Bronchial epithelial cell (primary cell): ENCODE measurements around the gene NOTUM. TPM values are rescaled to one million over a fixed set of nuclear protein-coding genes. Genes with fewer than 3 reads are reported as not detected.
A peak's percentile ranks its signal among the peaks of the same experiment; 100 is the strongest.

Experiments used
- DNase-seq: peaks from one replicate; pipeline ENCODE4 v3.0.0-alpha.2; 2010; ENCODE audit warnings: low read depth
- FAIRE-seq: peaks from 2 replicates; lab custom pipeline; 2011; peaks lifted over from hg19 to GRCh38; lab: Jason Lieb, UNC
- H3K27me3 ChIP-seq: 2 replicates; pipeline ENCODE4 v1.5.1; 2011; ENCODE audit warnings: low read length; ENCODE audit not compliant: control insufficient read depth, insufficient read depth
- H3K36me3 ChIP-seq: 2 replicates; pipeline ENCODE4 v1.5.1; 2011; ENCODE audit warnings: low read length; ENCODE audit not compliant: control insufficient read depth, insufficient read depth
- H3K4me3 ChIP-seq: 2 replicates; pipeline ENCODE4 v1.5.1; 2011; ENCODE audit warnings: mild to moderate bottlenecking, low read depth, low read length, control low read depth
- CTCF ChIP-seq: IDR thresholded peaks from 2 replicates; pipeline ENCODE4 v1.5.1; 2011; ENCODE audit warnings: mild to moderate bottlenecking, moderate library complexity, low read length, control low read depth, inconsistent platforms; ENCODE audit not compliant: insufficient read depth, severe bottlenecking
- total RNA-seq: library from RNA; depleted of rRNA; stranded (reverse); fragments of >200 nt; gene quantifications from 2 replicates; pipeline ENCODE4 v1.2.1, GENCODE V29; 2014

Gene NOTUM
- total RNA-seq, 1 donor from 2014 or later = not detected

- DNase-seq (no peak), FAIRE-seq (no peak)
- Histone ChIP-seq H3K4me3 (no peak overlapping the region), H3K27me3 (no peaks in the 10 kb centered on the region), H3K36me3 (peaks cover 3% of the 10 kb centered on the region)
- TF ChIP-seq CTCF = no peak
Measured at GRCh38 chr17:82007228-82007494, 46.2 kb upstream of the NOTUM start.

- H3K36me3 ChIP-seq = peaks cover 3% of the 10 kb centered on the region
- H3K4me3 ChIP-seq = no peak overlapping the region
- no peaks in the 10 kb centered on the region for H3K27me3 ChIP-seq
- DNase-seq (peak; percentile 28), FAIRE-seq (no peak)
- TF ChIP-seq CTCF = no peak
Measured at GRCh38 chr17:82006468-82007227, 45.7 kb upstream of the NOTUM start.

GRCh38 chr17:82005701-82006348, 44.8 kb upstream of the NOTUM start:
- Histone ChIP-seq H3K4me3 (no peak overlapping the region), H3K27me3 (no peaks in the 10 kb centered on the region), H3K36me3 (peaks cover 1% of the 10 kb centered on the region)
- no peak for FAIRE-seq
- DNase-seq = no peak
- TF ChIP-seq CTCF = no peak

- Histone ChIP-seq H3K4me3 (no peak overlapping the region), H3K36me3 (peaks cover 1% of the 10 kb centered on the region), H3K27me3 (no peaks in the 10 kb centered on the region)
- no peak for DNase-seq
- FAIRE-seq = no peak
- no peak for TF ChIP-seq CTCF
Measured at GRCh38 chr17:82004517-82005455, 43.8 kb upstream of the NOTUM start.

GRCh38 chr17:82003411-82004381, 42.7 kb upstream of the NOTUM start:
- TF ChIP-seq CTCF = no peak
- H3K4me3 ChIP-seq = no peak overlapping the region
- no peaks in the 10 kb centered on the region for H3K27me3 ChIP-seq
- FAIRE-seq (no peak), DNase-seq (peak; percentile 89)
- no peaks in the 10 kb centered on the region for H3K36me3 ChIP-seq
